Activated T-helper 2 cell treated with anti-CD3 and anti-CD28 coated beads, Interferon-gamma antibody, Interleukin-2, Interleukin-4, amounts not matched to agents 10 μg/mL and 5 μg/mL and 100 μg/mL, durations not matched to agents 14 hours and 24 hours and 36 hours (primary cell): ENCODE measurements around the gene WDFY4. TPM values are rescaled to one million over a fixed set of nuclear protein-coding genes. Genes with fewer than 3 reads are reported as not detected.

Experiments used
- DNase-seq: peaks from one replicate; pipeline ENCODE4 v3.0.0; 2021; ENCODE audit warnings: low spot score
- H3K27ac Mint-ChIP-seq: one replicate; pipeline ENCODE4 v1.8.0; 2021; ENCODE audit warnings: mixed read lengths
- H3K27me3 Mint-ChIP-seq: one replicate; pipeline ENCODE4 v1.8.0; 2021; ENCODE audit warnings: low read depth, mixed read lengths
- H3K36me3 Mint-ChIP-seq: one replicate; pipeline ENCODE4 v1.8.0; 2021; ENCODE audit warnings: low read depth, mixed read lengths
- H3K4me1 Mint-ChIP-seq: one replicate; pipeline ENCODE4 v1.8.0; 2021; ENCODE audit warnings: low read depth, mixed read lengths
- H3K4me3 Mint-ChIP-seq: one replicate; pipeline ENCODE4 v1.8.0; 2021; ENCODE audit warnings: low read depth, mild to moderate bottlenecking, moderate library complexity, mixed read lengths
- H3K9me3 Mint-ChIP-seq: one replicate; pipeline ENCODE4 v1.8.0; 2021; ENCODE audit warnings: mixed read lengths
- intact Hi-C: fragments of 100-400 bp; cut with micrococcal nuclease; formaldehyde crosslinking; loops from one replicate; pipeline ENCODE4 v1.15.1; 2023
- total RNA-seq: library from RNA; stranded (reverse); gene quantifications from 2 replicates; pipeline ENCODE4 v1.2.3, GENCODE V29; 2022

Gene WDFY4
- total RNA-seq, 1 donor from 2014 or later = 0.21 TPM

- H3K4me1 Mint-ChIP-seq = no peaks in the 10 kb centered on the region
- no peak for DNase-seq
- intact Hi-C loops = no loop called here
- H3K4me3 Mint-ChIP-seq = no peak overlapping the region
- peaks cover 2% of the 10 kb centered on the region for H3K27me3 Mint-ChIP-seq
- no peaks in the 10 kb centered on the region for H3K9me3 Mint-ChIP-seq
- H3K36me3 Mint-ChIP-seq = no peaks in the 10 kb centered on the region
- H3K27ac Mint-ChIP-seq = no peak overlapping the region
These were observed 14.4 kb downstream of the WDFY4 start for GRCh38 chr10:48699011-48699627.

GRCh38 chr10:48700071-48700470 is 15.4 kb downstream of the WDFY4 start:
- no peak for DNase-seq
- H3K27me3 Mint-ChIP-seq = peaks cover 2% of the 10 kb centered on the region
- H3K36me3 Mint-ChIP-seq = no peaks in the 10 kb centered on the region
- H3K27ac Mint-ChIP-seq = no peak overlapping the region
- no peak overlapping the region for H3K4me3 Mint-ChIP-seq
- no peaks in the 10 kb centered on the region for H3K9me3 Mint-ChIP-seq
- no peaks in the 10 kb centered on the region for H3K4me1 Mint-ChIP-seq
- intact Hi-C loops = no loop called here

GRCh38 chr10:48700493-48700892 is 15.8 kb downstream of the WDFY4 start:
- Mint-ChIP-seq H3K9me3 (no peaks in the 10 kb centered on the region), H3K4me1 (no peaks in the 10 kb centered on the region), H3K4me3 (no peak overlapping the region), H3K36me3 (no peaks in the 10 kb centered on the region), H3K27ac (no peak overlapping the region), H3K27me3 (peaks cover 2% of the 10 kb centered on the region)
- intact Hi-C loops = no loop called here
- no peak for DNase-seq

GRCh38 chr10:48701139-48701901 is 16.6 kb downstream of the WDFY4 start:
- H3K27ac Mint-ChIP-seq = no peak overlapping the region
- no peaks in the 10 kb centered on the region for H3K36me3 Mint-ChIP-seq
- no peaks in the 10 kb centered on the region for H3K4me1 Mint-ChIP-seq
- H3K4me3 Mint-ChIP-seq = no peak overlapping the region
- peaks cover 2% of the 10 kb centered on the region for H3K27me3 Mint-ChIP-seq
- no peaks in the 10 kb centered on the region for H3K9me3 Mint-ChIP-seq
- intact Hi-C loops = no loop called here
- DNase-seq = no peak

DNA sequence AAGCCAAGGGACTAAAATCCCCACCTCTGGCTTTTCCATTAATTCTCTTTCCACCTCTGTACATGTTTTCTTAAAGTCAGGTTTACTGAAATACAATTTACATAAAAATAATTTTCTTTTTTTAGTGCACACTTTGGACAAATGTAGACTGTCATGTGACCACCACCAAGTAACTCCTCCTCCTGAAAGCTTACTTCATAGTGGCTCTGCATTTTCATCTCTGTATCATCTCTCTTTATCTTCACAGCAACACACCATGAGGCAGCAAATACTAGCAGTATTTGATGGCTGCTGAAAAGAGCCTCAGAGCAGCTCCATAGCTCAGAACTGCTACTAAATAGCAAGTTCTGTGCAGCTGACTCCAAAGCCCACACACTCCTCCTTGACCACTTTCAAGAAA is 17.3 kb downstream of the WDFY4 start:
- Mint-ChIP-seq H3K4me1 (no peaks in the 10 kb centered on the region), H3K27me3 (peaks cover 5% of the 10 kb centered on the region), H3K4me3 (no peak overlapping the region), H3K9me3 (no peaks in the 10 kb centered on the region), H3K27ac (no peak overlapping the region), H3K36me3 (no peaks in the 10 kb centered on the region)
- DNase-seq = no peak
- intact Hi-C loops = no loop called here

- intact Hi-C loops = no loop called here
- DNase-seq = no peak
- Mint-ChIP-seq H3K36me3 (no peaks in the 10 kb centered on the region), H3K27me3 (peaks cover 11% of the 10 kb centered on the region), H3K9me3 (no peaks in the 10 kb centered on the region), H3K4me3 (no peak overlapping the region), H3K27ac (no peak overlapping the region), H3K4me1 (no peaks in the 10 kb centered on the region)
These were observed 19.0 kb downstream of the WDFY4 start for GRCh38 chr10:48703531-48704122.

DNA sequence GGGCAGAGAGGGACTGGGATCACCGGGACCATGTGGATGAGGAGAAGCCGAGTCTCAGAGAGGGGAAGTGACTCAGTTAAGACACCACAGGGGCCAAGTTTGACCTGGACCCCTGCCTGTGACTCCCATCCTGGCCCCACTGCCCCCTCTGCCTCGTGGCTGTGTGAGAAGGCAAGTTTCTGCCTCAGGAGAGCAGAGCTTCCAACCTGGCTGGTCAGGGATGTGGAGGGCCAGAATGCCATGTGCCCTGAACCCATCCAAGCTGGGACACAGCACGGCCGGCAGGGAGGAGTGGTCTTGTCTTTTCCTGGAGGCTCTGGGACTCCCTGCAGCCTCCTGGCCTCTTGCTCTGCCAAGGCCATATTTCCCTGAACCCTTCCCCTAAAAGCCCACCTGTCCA is 19.5 kb downstream of the WDFY4 start:
- intact Hi-C loops = no loop called here
- DNase-seq = no peak
- no peaks in the 10 kb centered on the region for H3K9me3 Mint-ChIP-seq
- H3K4me3 Mint-ChIP-seq = no peak overlapping the region
- H3K27me3 Mint-ChIP-seq = peaks cover 11% of the 10 kb centered on the region
- no peaks in the 10 kb centered on the region for H3K36me3 Mint-ChIP-seq
- H3K4me1 Mint-ChIP-seq = no peaks in the 10 kb centered on the region
- no peak overlapping the region for H3K27ac Mint-ChIP-seq

DNA sequence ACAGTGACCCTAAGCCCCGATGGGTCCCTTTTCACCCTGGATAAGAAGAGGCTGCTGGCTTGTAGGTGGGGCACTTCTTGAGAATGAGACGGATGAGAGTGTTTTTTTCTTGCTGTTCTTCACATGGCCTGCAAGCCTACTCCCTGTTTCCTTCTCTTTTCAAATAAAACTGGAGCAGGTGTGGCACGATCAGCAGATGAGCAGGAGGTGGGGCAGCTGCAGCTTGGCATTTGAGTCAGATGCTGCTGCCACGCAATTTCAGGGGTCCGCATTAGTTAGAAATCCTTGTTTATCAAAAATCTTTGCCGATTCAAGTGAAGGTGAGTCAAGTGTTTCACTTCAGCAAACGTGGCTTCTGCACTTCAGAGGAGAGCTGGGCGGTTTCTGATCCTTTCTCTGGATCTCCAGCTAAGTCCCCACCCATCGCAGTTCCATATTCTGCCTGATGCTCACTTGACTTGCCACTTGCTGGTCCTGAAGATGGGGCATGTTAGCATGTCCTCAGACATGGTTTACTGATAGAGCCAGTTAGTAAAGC is 20.8 kb downstream of the WDFY4 start:
- H3K36me3 Mint-ChIP-seq = no peaks in the 10 kb centered on the region
- H3K4me3 Mint-ChIP-seq = no peak overlapping the region
- intact Hi-C loops = no loop called here
- peaks cover 11% of the 10 kb centered on the region for H3K27me3 Mint-ChIP-seq
- H3K4me1 Mint-ChIP-seq = no peaks in the 10 kb centered on the region
- DNase-seq = no peak
- H3K9me3 Mint-ChIP-seq = no peaks in the 10 kb centered on the region
- H3K27ac Mint-ChIP-seq = no peak overlapping the region

GRCh38 chr10:48707472-48707871 is 22.8 kb downstream of the WDFY4 start:
- H3K4me3 Mint-ChIP-seq = no peak overlapping the region
- H3K4me1 Mint-ChIP-seq = no peaks in the 10 kb centered on the region
- intact Hi-C loops = no loop called here
- no peak overlapping the region for H3K27ac Mint-ChIP-seq
- DNase-seq = no peak
- peaks cover 12% of the 10 kb centered on the region for H3K27me3 Mint-ChIP-seq
- no peaks in the 10 kb centered on the region for H3K36me3 Mint-ChIP-seq
- H3K9me3 Mint-ChIP-seq = no peaks in the 10 kb centered on the region

DNA sequence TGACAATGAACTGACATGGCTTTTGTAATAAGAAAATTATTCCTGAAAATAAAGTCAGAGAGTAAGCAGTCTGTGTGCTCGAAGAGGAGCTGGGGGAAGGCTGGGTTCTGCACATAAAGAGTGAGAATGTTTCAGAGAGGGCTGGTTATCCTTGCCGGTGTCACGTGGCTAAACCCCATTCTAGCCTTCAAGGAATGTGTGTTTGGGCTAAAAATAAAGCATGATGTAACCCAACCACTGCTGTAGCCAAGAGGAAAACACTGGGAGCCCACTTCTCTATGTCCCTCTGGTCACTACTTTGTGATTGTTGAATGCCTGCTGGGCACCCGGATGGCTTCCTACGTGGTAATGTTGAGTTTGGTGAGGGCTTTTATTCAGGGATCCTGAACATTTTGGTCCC is 23.5 kb downstream of the WDFY4 start:
- Mint-ChIP-seq H3K9me3 (no peaks in the 10 kb centered on the region), H3K4me3 (no peak overlapping the region), H3K27me3 (peaks cover 11% of the 10 kb centered on the region), H3K27ac (no peak overlapping the region), H3K4me1 (no peaks in the 10 kb centered on the region), H3K36me3 (no peaks in the 10 kb centered on the region)
- intact Hi-C loops = no loop called here
- no peak for DNase-seq

DNA sequence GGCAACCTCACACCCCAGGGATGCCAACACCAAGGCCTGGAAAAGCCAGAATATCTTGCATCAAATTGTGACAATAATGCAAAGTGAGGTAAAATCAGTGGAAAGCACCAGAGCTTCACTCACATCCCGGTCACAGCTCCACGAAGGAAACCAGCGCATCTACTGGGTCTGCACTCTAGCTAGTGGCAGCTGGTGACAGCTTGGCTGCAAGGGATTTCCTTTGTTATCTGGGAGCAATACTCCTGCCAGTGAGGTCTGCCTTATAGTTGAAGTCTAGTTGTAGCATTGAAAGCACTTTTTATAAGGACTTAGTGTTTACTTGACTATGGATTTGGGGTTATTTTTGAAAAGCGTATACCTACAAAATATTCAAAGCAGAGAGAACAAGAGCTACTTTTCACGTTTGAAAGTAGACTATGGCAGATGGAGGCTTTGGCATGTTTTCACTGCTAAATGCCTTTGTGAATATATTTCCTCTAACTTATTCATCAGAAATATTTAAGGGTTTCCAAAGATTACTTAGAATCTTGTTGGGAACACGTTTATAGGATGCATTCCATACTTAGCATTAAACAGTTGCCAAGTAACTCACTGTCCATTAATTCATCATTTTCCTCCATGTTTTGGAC is 26.1 kb downstream of the WDFY4 start:
- Mint-ChIP-seq H3K4me3 (no peak overlapping the region), H3K27ac (no peak overlapping the region), H3K27me3 (peaks cover 11% of the 10 kb centered on the region), H3K9me3 (no peaks in the 10 kb centered on the region), H3K36me3 (no peaks in the 10 kb centered on the region), H3K4me1 (no peaks in the 10 kb centered on the region)
- intact Hi-C loops = no loop called here
- DNase-seq = no peak

DNA sequence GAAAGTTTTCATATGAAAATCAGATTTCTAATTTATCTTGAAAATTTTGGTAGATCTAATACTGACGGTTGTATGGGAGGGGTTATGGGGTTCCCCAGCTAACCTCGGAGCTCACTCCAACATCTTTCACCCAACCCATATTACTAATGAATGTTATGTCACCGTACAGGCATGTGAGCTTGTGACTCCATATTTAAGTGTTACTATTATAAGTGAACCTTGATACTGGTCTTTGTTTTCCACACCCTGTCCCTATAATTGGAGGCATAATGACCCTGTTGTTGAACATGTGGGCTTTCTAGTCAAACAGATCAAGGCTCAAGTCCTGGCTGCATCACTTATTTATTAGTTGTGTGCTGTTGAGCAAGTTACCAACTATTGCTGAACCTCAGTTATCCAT is 27.2 kb downstream of the WDFY4 start:
- Mint-ChIP-seq H3K4me1 (no peaks in the 10 kb centered on the region), H3K4me3 (no peak overlapping the region), H3K36me3 (no peaks in the 10 kb centered on the region), H3K27ac (no peak overlapping the region), H3K27me3 (peaks cover 10% of the 10 kb centered on the region), H3K9me3 (no peaks in the 10 kb centered on the region)
- no peak for DNase-seq
- intact Hi-C loops = no loop called here

GRCh38 chr10:48714088-48714487 is 29.4 kb downstream of the WDFY4 start:
- Mint-ChIP-seq H3K4me1 (no peaks in the 10 kb centered on the region), H3K4me3 (no peak overlapping the region), H3K27me3 (peaks cover 2% of the 10 kb centered on the region), H3K9me3 (no peaks in the 10 kb centered on the region), H3K36me3 (no peaks in the 10 kb centered on the region), H3K27ac (no peak overlapping the region)
- no peak for DNase-seq
- intact Hi-C loops = no loop called here
